GM12874 (cell line): ENCODE measurements around the gene SH3GLB1.

Experiments used
- TF ChIP-seq, protein P1 (sequence below): IDR thresholded peaks from 2 replicates; pipeline ENCODE4 v1.5.1; 2011; ENCODE audit warnings: low read depth, mild to moderate bottlenecking, control low read depth, low read length, moderate library complexity; ENCODE audit not compliant: insufficient read depth

Gene SH3GLB1

DNA sequence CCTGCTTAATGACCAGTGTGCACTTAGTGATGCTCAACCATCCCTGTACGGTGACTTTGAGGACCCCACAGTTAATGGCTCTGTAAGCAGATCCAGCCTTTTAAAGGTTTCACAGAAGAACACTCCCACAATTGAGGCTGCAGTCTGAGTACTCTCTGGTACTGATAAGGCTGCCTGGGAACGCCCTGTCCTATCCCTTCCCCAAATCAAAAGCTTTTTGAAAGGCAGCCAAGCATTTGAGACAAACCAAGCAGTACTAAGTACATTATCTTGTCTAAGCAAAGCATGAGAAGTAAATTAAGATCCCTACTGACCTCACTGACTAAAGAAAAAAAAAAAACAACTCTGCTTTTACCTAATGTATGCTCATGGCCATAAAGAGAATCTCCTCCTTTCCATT, 60.7 kb downstream of the SH3GLB1 start:
- TF ChIP-seq, protein P1, sequence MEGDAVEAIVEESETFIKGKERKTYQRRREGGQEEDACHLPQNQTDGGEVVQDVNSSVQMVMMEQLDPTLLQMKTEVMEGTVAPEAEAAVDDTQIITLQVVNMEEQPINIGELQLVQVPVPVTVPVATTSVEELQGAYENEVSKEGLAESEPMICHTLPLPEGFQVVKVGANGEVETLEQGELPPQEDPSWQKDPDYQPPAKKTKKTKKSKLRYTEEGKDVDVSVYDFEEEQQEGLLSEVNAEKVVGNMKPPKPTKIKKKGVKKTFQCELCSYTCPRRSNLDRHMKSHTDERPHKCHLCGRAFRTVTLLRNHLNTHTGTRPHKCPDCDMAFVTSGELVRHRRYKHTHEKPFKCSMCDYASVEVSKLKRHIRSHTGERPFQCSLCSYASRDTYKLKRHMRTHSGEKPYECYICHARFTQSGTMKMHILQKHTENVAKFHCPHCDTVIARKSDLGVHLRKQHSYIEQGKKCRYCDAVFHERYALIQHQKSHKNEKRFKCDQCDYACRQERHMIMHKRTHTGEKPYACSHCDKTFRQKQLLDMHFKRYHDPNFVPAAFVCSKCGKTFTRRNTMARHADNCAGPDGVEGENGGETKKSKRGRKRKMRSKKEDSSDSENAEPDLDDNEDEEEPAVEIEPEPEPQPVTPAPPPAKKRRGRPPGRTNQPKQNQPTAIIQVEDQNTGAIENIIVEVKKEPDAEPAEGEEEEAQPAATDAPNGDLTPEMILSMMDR, result no peak

DNA sequence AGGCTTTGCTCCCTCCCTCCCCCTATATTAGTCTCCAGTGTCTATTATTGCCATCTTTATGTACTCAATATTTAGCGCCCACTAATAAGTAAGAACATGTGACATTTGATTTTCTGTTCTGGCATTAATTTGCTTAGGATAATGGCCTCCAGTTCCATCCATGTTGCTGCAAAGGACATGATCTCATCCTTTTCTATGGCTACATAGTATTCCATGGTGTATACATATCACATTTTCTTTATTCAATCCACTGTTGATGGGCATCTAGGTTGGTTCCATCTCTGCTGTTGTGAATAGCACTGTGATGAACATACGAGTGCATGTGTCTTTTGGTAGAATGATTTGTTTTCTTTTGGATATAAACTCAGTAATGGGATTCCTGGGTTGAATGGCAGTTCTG, 61.3 kb downstream of the SH3GLB1 start:
- TF ChIP-seq, protein P1, result no peak

DNA sequence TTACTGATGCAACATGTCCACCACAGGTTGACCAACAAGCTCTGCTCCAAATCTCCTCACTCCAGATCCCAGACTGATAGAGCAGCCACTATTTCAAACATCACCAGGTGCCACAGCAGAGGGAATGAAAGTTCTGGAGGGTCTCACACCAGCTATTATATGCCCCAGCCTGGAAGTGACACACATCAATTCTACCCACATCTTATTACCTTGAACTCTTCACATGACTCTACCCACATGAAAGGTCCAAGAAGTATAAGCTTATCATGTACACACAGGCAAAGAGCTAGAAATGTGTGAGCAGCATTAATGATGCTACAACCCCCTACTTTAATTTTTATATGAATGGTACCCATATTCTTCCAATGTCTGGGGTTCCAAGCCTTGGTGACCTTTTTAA, 64.2 kb downstream of the SH3GLB1 start:
- TF ChIP-seq, protein P1, result no peak

DNA sequence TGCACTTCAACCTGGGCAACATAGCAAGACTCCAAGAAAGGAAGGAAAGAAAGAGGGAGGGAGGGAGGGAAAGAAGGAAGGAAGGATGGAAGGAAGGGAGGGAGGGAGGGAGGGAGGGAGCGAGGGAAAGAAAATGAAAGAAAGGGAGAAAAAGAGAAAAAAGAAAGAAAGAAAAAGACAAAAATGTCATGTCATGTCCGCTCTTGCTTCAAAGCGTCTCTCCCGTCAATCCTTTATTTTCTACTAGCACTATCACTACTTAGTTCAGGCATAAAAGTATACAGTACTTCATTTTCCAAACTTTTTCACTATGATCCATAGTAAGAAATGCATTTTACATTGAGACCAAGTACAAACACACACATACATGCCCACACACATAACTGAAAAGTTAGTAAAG, 64.7 kb downstream of the SH3GLB1 start:
- TF ChIP-seq, protein P1, result no peak

DNA sequence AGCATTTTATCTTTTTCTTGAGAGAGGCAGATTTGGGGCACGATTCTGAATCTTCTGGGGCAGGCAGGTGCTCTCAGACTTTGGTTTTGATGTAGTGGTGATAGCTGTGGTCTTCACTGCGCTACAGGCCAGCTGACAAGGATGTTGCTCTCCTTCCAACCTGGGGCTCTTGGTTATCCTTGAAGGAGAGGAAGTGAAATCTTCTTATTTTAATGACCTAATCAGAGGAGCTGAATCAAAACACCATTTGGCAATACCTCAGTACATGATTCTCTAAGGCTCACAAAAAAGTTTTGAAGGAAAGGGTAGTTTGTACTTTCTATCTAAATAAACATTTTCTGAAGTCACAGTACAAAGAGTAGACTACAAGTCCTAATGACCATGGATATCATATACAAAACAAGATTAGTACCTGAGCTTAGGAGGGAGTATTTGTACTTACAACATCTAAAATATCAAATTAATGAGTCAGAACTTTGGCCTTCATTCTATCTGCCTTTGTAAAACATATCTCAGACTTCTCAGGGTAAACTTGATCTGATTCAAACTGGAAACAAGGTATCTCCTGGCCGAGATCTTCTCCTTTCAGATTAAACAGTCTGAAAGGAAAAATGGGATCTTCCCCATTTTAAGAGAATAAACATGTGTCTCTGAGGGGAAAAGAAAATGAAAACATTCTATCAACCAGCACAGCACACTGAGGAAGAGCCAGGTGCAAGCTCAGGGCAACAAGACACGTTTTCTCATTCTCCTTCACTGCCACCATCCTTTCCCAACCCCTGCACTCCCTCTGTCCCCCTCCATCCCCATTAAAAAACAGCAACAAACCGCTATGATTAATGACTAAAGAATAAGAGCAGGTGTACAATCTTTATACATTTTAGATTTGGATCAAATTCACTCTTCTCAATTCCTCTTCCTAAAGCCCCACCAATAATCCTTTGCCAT, 69.2 kb downstream of the SH3GLB1 start:
- TF ChIP-seq, protein P1, result no peak

DNA sequence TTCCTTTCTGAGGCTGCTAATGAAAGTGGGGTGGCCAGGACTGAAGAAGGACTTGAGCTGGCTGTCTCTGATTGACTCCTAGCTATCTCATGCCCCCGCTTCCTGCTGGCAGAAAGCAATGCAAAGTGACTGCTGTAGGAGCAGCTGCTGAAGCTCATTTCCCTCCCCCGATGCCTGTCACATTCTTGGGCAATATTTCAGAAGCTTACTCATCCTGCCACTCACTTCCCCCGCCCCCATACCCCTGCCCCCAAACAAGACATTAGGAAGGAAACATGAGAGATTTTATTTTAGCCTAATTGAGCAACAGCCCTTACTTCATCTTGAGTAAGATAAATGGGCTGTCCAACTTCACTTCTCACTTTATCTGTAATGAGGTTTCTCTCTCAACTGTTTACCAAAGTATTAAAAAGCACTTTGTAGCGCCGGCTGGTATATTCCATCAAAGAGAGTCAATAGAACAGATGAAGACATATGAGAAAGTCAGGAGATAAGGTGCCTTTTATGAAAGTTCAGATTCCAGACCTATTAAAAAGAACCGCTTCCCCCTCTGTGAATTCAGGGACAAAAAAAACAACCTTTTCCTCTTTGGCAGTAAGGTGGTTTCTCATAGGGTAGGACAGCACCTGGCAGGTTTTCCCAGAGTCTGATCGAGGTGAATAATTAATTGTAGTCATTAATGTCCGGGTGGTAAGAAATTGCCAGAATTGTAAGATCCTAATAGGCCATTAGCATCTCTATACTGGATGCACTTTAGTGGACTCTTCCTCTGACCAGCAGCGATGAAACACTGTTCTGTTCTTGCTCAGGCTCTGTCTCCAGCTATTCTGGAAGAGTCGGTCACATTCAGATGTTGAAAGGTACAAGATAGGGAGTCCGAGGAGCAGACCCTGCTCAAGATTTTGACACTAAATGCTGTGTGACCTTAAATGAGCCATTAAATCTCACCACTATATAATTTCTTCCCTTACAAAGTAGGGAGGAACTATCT, 70.2 kb downstream of the SH3GLB1 start:
- TF ChIP-seq, protein P1, result no peak

DNA sequence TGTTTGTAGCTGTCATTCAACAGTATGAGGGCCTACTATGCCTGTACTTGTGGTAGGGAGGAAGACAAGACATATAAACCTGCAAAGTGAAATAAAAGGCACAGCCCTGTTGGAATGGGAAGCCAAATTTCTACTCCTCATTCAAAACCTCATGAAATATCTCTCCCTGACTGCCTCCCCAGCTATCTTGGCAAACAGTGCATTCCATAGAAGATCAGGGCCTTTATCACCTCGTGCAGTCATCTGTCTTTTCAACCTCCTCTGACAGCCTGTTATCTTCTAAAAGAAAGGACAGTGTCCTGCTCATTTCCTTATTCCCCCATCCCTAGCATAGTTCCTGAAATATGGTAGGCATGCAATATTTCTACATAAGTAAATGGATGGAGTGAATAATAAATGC, 71.0 kb downstream of the SH3GLB1 start:
- TF ChIP-seq, protein P1, result no peak
